Endodermal cell (in vitro differentiated cells): ENCODE data around the gene EXOC3L4. TPM values are rescaled to one million over a fixed set of nuclear protein-coding genes. Genes with fewer than 3 reads are reported as not detected.

Experiments used
- DNase-seq: peaks from one replicate; pipeline ENCODE4 v3.0.0-alpha.2; 2017
- H3K27ac ChIP-seq: 2 replicates; pipeline ENCODE4 v1.5.1; 2013; ENCODE audit warnings: mild to moderate bottlenecking, low read depth, low read length, moderate library complexity
- H3K27me3 ChIP-seq: 2 replicates; pipeline ENCODE4 v1.6.1; 2013; ENCODE audit warnings: mild to moderate bottlenecking, low read length, moderate library complexity; ENCODE audit not compliant: insufficient read depth, control insufficient read depth, poor library complexity, severe bottlenecking
- H3K36me3 ChIP-seq: 2 replicates; pipeline ENCODE4 v1.7.0; 2013; ENCODE audit warnings: mild to moderate bottlenecking, low read length, moderate library complexity; ENCODE audit not compliant: control insufficient read depth, insufficient read depth
- H3K4me1 ChIP-seq: one replicate; pipeline ENCODE4 v1.7.0; 2013; ENCODE audit warnings: low read length; ENCODE audit not compliant: control insufficient read depth, insufficient read depth
- H3K4me3 ChIP-seq: 2 replicates; pipeline ENCODE4 v1.5.1; 2013; ENCODE audit warnings: mild to moderate bottlenecking, low read length, moderate library complexity
- H3K9ac ChIP-seq: 2 replicates; pipeline ENCODE4 v1.6.1; 2013; ENCODE audit warnings: mild to moderate bottlenecking, low read length, moderate library complexity; ENCODE audit not compliant: poor library complexity, severe bottlenecking; ENCODE audit errors: extremely low read depth
- H3K9me3 ChIP-seq: 2 replicates; pipeline ENCODE4 v1.6.1; 2013; ENCODE audit warnings: mild to moderate bottlenecking, low read length, moderate library complexity; ENCODE audit not compliant: control insufficient read depth
- H3K27ac Mint-ChIP-seq: 2 replicates; pipeline ENCODE4 v1.8.0; 2020; ENCODE audit warnings: mixed read lengths
- H3K27me3 Mint-ChIP-seq: 2 replicates; pipeline ENCODE4 v1.8.0; 2021; ENCODE audit warnings: mild to moderate bottlenecking, mixed read lengths; ENCODE audit not compliant: insufficient read depth
- H3K36me3 Mint-ChIP-seq: 2 replicates; pipeline ENCODE4 v1.8.0; 2020; ENCODE audit warnings: low read depth, mixed read lengths
- H3K4me1 Mint-ChIP-seq: 2 replicates; pipeline ENCODE4 v1.8.0; 2020; ENCODE audit warnings: mixed read lengths
- H3K4me3 Mint-ChIP-seq: 2 replicates; pipeline ENCODE4 v1.8.0; 2020; ENCODE audit warnings: mild to moderate bottlenecking, moderate library complexity, mixed read lengths
- H3K9me3 Mint-ChIP-seq: 2 replicates; pipeline ENCODE4 v1.8.0; 2020; ENCODE audit warnings: mild to moderate bottlenecking, mixed read lengths
- whole genome bisulfite sequencing, 2 experiments: methylation state at CpG; one replicate each; pipeline versions ENCODE4 v1.1.5 to v1.1.7; 2013; ENCODE audit warnings: missing lambda C conversion rate in 2 of 2, mixed read lengths in 1 of 2; ENCODE audit not compliant: insufficient coverage in 1 of 2, insufficient read length in 1 of 2; 5-methylcytosine and 5-hydroxymethylcytosine counted together
- total RNA-seq, 2 donors: library from RNA; stranded (reverse); fragmentation: NEBNext Ultra II Directional in 1 of 2; extraction: Animal tissue kit (Norgen Biotek cat#: 25700) in 1 of 2; gene quantifications; 2 replicates in 1 of 2; 3 replicates in 1 of 2; pipeline ENCODE4 v1.2.1, GENCODE V29; 2021
- TF ChIP-seq, protein P1 (sequence below): fragments of 200-600 bp; sonication (generic); conservative IDR thresholded peaks from 2 replicates; pipeline ENCODE4 v1.5.0; 2021; ENCODE audit warnings: antibody characterized with exemption, mild to moderate bottlenecking

The EXOC3L4 gene
- total RNA-seq, 2 donors from 2014 or later: 2.5 to 3.6 TPM

- no peak overlapping the region for H3K9ac ChIP-seq
These were observed 4.9 kb upstream of the EXOC3L4 start for GRCh38 chr14:103089386-103090335.

GRCh38 chr14:103090481-103091020, 4.0 kb upstream of the EXOC3L4 start:
- Mint-ChIP-seq H3K27ac (no peak overlapping the region), H3K9me3 (no peaks in the 10 kb centered on the region), H3K36me3 (no peaks in the 10 kb centered on the region), H3K27me3 (peaks cover 12% of the 10 kb centered on the region), H3K4me1 (peaks cover 4% of the 10 kb centered on the region), H3K4me3 (peak overlapping the region; percentile 47)
- Histone ChIP-seq H3K27ac (no peak overlapping the region), H3K9me3 (no peaks in the 10 kb centered on the region), H3K9ac (no peak overlapping the region), H3K27me3 (peaks cover 10% of the 10 kb centered on the region), H3K4me3 (no peak overlapping the region), H3K36me3 (no peaks in the 10 kb centered on the region), H3K4me1 (no peaks in the 10 kb centered on the region)
- WGBS, 2 experiments: 88 to 93% methylated on average over 7 to 11 of the region's 12 CpGs
- DNase-seq: no peak
- TF ChIP-seq, protein P1, sequence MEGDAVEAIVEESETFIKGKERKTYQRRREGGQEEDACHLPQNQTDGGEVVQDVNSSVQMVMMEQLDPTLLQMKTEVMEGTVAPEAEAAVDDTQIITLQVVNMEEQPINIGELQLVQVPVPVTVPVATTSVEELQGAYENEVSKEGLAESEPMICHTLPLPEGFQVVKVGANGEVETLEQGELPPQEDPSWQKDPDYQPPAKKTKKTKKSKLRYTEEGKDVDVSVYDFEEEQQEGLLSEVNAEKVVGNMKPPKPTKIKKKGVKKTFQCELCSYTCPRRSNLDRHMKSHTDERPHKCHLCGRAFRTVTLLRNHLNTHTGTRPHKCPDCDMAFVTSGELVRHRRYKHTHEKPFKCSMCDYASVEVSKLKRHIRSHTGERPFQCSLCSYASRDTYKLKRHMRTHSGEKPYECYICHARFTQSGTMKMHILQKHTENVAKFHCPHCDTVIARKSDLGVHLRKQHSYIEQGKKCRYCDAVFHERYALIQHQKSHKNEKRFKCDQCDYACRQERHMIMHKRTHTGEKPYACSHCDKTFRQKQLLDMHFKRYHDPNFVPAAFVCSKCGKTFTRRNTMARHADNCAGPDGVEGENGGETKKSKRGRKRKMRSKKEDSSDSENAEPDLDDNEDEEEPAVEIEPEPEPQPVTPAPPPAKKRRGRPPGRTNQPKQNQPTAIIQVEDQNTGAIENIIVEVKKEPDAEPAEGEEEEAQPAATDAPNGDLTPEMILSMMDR: no peak

More at GRCh38 chr14:103089386-103090335, 4.9 kb upstream of the EXOC3L4 start:
- DNase-seq: no peak
- Histone ChIP-seq H3K27ac (no peak overlapping the region), H3K4me1 (no peaks in the 10 kb centered on the region), H3K27me3 (peaks cover 19% of the 10 kb centered on the region), H3K9me3 (no peaks in the 10 kb centered on the region), H3K4me3 (no peak overlapping the region), H3K36me3 (no peaks in the 10 kb centered on the region)
- Mint-ChIP-seq H3K27me3 (peaks cover 12% of the 10 kb centered on the region), H3K4me1 (no peaks in the 10 kb centered on the region), H3K36me3 (no peaks in the 10 kb centered on the region), H3K4me3 (no peak overlapping the region), H3K9me3 (no peaks in the 10 kb centered on the region), H3K27ac (no peak overlapping the region)
- TF ChIP-seq, protein P1: no peak
- 87 to 90% methylated on average over 18 to 28 of the region's 28 CpGs for WGBS, 2 experiments

GRCh38 chr14:103091041-103091882, 3.3 kb upstream of the EXOC3L4 start:
- H3K9me3 Mint-ChIP-seq: no peaks in the 10 kb centered on the region
- peak overlapping the region; percentile 47 for H3K4me3 Mint-ChIP-seq

More at GRCh38 chr14:103091041-103091882, 3.3 kb upstream of the EXOC3L4 start:
- DNase-seq: peak; percentile 89
- Mint-ChIP-seq H3K27ac (no peak overlapping the region), H3K4me1 (peaks cover 4% of the 10 kb centered on the region), H3K27me3 (peaks cover 12% of the 10 kb centered on the region), H3K36me3 (no peaks in the 10 kb centered on the region)
- Histone ChIP-seq H3K27me3 (peaks cover 8% of the 10 kb centered on the region), H3K4me3 (no peak overlapping the region), H3K27ac (no peak overlapping the region), H3K9me3 (no peaks in the 10 kb centered on the region), H3K9ac (no peak overlapping the region), H3K4me1 (no peaks in the 10 kb centered on the region), H3K36me3 (no peaks in the 10 kb centered on the region)
- TF ChIP-seq, protein P1: peak; percentile 73
- WGBS, 2 experiments: 25 to 40% methylated on average over 22 to 69 of the region's 69 CpGs
